COR-L47 (cell line): ENCODE results near the gene DZIP1.

ENCODE experiments used
- DNase-seq: peaks from one replicate; lab custom pipeline; 2025; lab: John Stamatoyannopoulos, UW

DZIP1 gene

GRCh38 chr13:95642999-95643398 lies 1.5 kb downstream of the DZIP1 start:
- DNase-seq: no peak

GRCh38 chr13:95642028-95642621 lies 2.4 kb downstream of the DZIP1 start:
- DNase-seq: no peak

GRCh38 chr13:95641291-95642027 lies 3.0 kb downstream of the DZIP1 start:
- DNase-seq: no peak

GRCh38 chr13:95636853-95637252 lies 7.7 kb downstream of the DZIP1 start:
- DNase-seq: no peak

- DNase-seq: no peak
Observed at GRCh38 chr13:95630593-95630992, 13.9 kb downstream of the DZIP1 start.

GRCh38 chr13:95629071-95629470 lies 15.4 kb downstream of the DZIP1 start:
- no peak for DNase-seq

GRCh38 chr13:95628488-95628887 lies 16.0 kb downstream of the DZIP1 start:
- no peak for DNase-seq

GRCh38 chr13:95627590-95627989 lies 16.9 kb downstream of the DZIP1 start:
- DNase-seq: no peak

- no peak for DNase-seq
Observed at GRCh38 chr13:95626768-95627167, 17.7 kb downstream of the DZIP1 start.

- peak; percentile 19 for DNase-seq
Observed at GRCh38 chr13:95624020-95624419, 20.5 kb downstream of the DZIP1 start.

- DNase-seq: no peak
Observed at GRCh38 chr13:95623141-95623540, 21.4 kb downstream of the DZIP1 start.

GRCh38 chr13:95620825-95621498 lies 23.5 kb downstream of the DZIP1 start:
- no peak for DNase-seq

- no peak for DNase-seq
Observed at GRCh38 chr13:95620030-95620824, 24.3 kb downstream of the DZIP1 start.

GRCh38 chr13:95615539-95615938 lies 29.0 kb downstream of the DZIP1 start:
- no peak for DNase-seq

GRCh38 chr13:95614641-95615245 lies 29.8 kb downstream of the DZIP1 start:
- peak; percentile 5 for DNase-seq

- no peak for DNase-seq
Observed at GRCh38 chr13:95608640-95609323, 35.7 kb downstream of the DZIP1 start.

GRCh38 chr13:95607366-95607765 lies 37.1 kb downstream of the DZIP1 start:
- peak; percentile 23 for DNase-seq

GRCh38 chr13:95605448-95606125 lies 38.9 kb downstream of the DZIP1 start:
- DNase-seq: no peak

GRCh38 chr13:95604556-95604915 lies 40.0 kb downstream of the DZIP1 start:
- DNase-seq: no peak

GRCh38 chr13:95603887-95604555 lies 40.5 kb downstream of the DZIP1 start:
- DNase-seq: peak; percentile 49
